IPS DF 6.9 (cell line): Measurements from ENCODE around the gene GIMAP8.

Experiments used
- DNase-seq: peaks from one replicate; pipeline ENCODE4 v3.0.0-alpha.2; 2013; ENCODE audit warnings: low read depth, low spot score
- H3K27ac ChIP-seq: one replicate; pipeline ENCODE4 v1.5.1; 2013; ENCODE audit warnings: low read length, control low read depth
- H3K27me3 ChIP-seq: 2 replicates; pipeline ENCODE4 v1.6.1; 2013; ENCODE audit warnings: mild to moderate bottlenecking, low read length; ENCODE audit not compliant: control insufficient read depth, insufficient read depth
- H3K36me3 ChIP-seq: 2 replicates; pipeline ENCODE4 v1.6.1; 2013; ENCODE audit warnings: low read length; ENCODE audit not compliant: control insufficient read depth, insufficient read depth
- H3K4me1 ChIP-seq: 2 replicates; pipeline ENCODE4 v1.6.1; 2013; ENCODE audit warnings: low read length; ENCODE audit not compliant: control insufficient read depth, insufficient read depth
- H3K4me3 ChIP-seq: 2 replicates; pipeline ENCODE4 v1.5.1; 2013; ENCODE audit warnings: mild to moderate bottlenecking, low read length
- H3K9me3 ChIP-seq: 2 replicates; pipeline ENCODE4 v1.6.1; 2013; ENCODE audit warnings: low read length, inconsistent platforms; ENCODE audit not compliant: control insufficient read depth, insufficient read depth
- WGBS: extraction: QIAGEN DNeasy Blood & Tissue Kit; methylation state at CpG from one replicate; pipeline ENCODE4 v1.1.7; 2013; ENCODE audit warnings: mixed read lengths, missing lambda C conversion rate; ENCODE audit not compliant: insufficient read length, insufficient coverage; 5-methylcytosine and 5-hydroxymethylcytosine counted together

GIMAP8 gene

DNA sequence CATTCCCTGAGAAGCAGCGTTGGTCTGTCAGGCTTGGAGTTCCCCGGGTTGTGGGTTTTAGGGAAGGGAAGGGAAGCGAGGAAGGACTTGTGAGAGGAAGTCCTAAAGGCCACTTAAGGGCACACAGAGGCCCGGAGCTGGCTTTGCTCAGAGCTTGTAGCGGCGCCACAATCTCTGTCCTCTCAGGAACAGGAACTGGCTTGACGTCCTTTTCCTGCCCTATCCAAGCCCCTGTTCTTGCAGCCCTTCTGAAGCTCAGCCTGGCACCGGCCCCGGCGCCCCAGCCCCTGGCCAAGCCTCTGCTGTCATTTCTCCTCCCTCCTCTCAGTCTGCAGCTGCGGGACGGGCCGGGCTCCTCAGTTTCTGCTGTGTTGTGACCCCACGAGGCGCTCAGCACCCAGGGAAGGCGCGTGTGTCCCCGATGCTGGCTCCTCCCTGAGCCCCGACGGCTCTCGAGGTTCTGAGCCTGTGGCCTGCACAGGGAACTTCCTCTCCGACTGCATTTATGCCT, at the start of gene GIMAP8:
Gene GIMAP8 (plus strand): TSS at position 140 of the 511 bp plus-strand sequence. CDS start 16,069 bp downstream, outside the sequence.
- no CpG with 5 or more reads among the region's 22 CpGs for WGBS
- Histone ChIP-seq H3K4me1 (no peaks in the 10 kb centered on the region), H3K27me3 (no peaks in the 10 kb centered on the region; the same call in 1 of the 2 replicates), H3K9me3 (no peaks in the 10 kb centered on the region), H3K36me3 (no peaks in the 10 kb centered on the region), H3K4me3 (no peak within 1 kb of the TSS), H3K27ac (no peak within 1 kb of the TSS)
- DNase-seq: no peak

DNA sequence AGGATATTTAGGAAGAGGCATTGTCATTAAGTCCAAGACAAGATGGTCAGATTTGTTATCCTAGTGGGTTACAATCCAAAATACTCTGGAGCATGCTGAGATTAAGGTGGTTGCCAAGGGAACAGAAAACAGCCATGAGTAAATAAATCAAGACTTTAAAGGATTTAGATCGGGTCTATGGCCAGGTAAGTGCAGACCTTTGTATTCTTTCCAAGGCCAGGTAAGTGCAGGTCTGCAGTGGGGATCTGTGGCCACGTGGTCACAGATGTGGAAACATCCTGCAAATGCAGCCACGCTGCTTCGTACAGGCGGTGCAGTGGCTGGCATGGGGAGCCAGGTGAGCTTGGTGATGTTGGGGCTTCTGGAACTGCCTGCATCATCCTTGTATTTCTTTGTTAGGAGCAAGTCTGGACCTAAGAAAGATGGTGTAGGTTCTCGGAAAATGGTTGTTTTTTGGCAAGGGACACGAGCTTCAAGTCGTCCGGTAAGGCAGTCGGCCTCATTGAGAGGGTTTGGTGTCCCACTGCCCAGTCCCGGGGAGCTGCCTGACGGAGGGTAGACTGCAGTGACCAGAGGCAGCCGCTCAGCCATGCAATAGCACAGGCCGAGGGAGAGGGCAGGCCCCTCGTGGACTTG, 49.5 kb upstream of the GIMAP8 start:
- Histone ChIP-seq H3K27ac (peak overlapping the region; percentile 98), H3K4me1 (peaks cover 28% of the 10 kb centered on the region), H3K9me3 (no peaks in the 10 kb centered on the region), H3K36me3 (peaks cover 17% of the 10 kb centered on the region), H3K4me3 (no peak overlapping the region), H3K27me3 (no peaks in the 10 kb centered on the region)
- DNase-seq: no peak
- WGBS: no CpG with 5 or more reads among the region's 15 CpGs

DNA sequence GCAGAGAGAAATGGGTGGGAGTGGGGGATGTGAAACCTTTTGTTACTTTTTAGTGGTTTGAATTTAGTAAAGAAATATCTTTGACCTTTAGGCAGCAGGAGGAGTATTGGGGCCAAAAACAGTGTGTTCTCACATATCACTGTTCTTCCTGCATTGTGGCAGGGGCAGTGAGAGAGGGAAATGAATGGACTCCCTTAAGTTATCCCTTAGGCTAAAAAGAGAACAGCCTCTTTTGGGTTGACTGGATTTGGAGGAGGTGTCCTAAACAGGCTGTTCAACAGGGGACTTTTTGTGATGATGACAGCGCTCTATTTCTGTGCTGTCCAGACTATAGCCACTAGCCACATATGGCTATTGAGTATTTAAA, 49.0 kb upstream of the GIMAP8 start:
- DNase-seq: no peak
- Histone ChIP-seq H3K9me3 (no peaks in the 10 kb centered on the region), H3K4me1 (peaks cover 31% of the 10 kb centered on the region), H3K27ac (peak overlapping the region; percentile 98), H3K36me3 (peaks cover 14% of the 10 kb centered on the region), H3K4me3 (no peak overlapping the region), H3K27me3 (no peaks in the 10 kb centered on the region)
- no CpG with 5 or more reads among the region's 1 CpG for WGBS

DNA sequence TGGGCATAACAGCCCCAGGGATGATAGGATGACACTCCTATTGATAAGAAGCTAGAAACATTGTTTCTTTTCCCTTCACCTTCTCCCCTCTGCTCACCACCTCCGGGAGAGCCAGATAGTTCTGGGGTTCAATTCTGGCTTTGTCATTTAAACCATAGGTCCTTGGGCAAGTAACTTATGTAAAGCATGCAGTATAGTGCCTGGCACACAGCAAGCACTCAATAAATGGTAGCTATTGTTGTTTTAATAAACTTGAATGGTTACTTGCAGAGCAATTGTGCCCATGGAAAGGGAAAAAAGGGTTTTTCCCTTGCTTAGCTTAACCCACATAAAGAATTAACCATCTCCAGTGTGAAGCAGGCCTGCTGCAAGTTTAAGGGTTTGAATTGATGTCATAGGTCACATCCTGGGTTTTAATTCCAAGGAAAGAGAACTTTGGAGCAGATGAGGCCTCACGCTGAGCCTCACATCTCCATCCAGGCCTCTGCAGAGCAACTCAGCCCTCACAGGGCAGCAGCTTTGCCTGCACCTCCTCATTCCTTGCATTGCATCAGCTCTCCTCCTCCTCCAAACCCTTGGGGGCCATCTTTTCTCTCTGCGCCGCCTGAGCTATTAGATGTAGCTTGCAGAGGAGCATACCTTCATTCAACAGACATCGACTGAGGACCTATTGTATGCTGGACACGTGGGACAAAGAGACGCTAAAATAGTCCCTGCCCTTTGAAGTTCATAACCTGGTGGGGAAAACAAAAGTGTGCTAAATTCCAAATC, 48.4 kb upstream of the GIMAP8 start:
- H3K27me3 ChIP-seq: no peaks in the 10 kb centered on the region
- H3K27ac ChIP-seq: peak overlapping the region; percentile 99
- H3K4me1 ChIP-seq: peaks cover 36% of the 10 kb centered on the region
- no peak for DNase-seq
- no peak overlapping the region for H3K4me3 ChIP-seq
- no peaks in the 10 kb centered on the region for H3K9me3 ChIP-seq
- peaks cover 9% of the 10 kb centered on the region for H3K36me3 ChIP-seq
- no CpG with 5 or more reads among the region's 7 CpGs for WGBS

DNA sequence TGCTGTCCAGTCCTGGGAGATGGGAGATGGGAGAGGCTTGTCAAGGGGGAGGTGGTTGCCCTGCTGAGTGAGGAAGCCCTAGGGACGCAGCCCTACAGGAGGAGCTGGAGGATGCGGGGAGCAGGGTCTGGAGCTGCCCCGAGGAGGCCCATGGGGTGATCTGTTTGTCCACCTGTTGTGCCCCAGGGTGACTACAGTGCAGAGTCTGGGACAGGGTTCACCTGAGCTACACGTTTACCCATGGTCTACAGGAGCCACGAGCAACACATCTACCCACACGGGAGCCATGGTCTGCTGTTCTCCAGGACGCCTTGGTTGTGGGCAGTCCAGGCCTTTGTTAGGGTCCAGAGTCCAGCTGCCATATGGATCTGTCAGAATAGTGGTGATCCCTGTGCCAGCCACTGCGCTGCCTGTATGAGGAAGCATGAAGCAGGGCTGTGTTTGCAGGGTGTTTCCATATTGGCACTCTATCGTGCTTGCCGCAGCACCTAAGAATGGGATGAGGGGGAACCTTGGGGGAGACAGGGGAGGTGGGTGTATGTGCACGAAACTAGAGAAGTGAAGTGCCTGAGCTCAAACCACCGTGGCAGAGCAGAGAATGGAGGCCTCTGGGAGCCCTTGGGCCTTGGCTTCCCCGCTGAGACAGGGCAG, 47.6 kb upstream of the GIMAP8 start:
- no peak for DNase-seq
- Histone ChIP-seq H3K27me3 (no peaks in the 10 kb centered on the region), H3K36me3 (peaks cover 5% of the 10 kb centered on the region), H3K4me1 (peaks cover 36% of the 10 kb centered on the region), H3K4me3 (no peak overlapping the region), H3K27ac (peak overlapping the region; percentile 99), H3K9me3 (no peaks in the 10 kb centered on the region)
- WGBS: no CpG with 5 or more reads among the region's 13 CpGs

DNA sequence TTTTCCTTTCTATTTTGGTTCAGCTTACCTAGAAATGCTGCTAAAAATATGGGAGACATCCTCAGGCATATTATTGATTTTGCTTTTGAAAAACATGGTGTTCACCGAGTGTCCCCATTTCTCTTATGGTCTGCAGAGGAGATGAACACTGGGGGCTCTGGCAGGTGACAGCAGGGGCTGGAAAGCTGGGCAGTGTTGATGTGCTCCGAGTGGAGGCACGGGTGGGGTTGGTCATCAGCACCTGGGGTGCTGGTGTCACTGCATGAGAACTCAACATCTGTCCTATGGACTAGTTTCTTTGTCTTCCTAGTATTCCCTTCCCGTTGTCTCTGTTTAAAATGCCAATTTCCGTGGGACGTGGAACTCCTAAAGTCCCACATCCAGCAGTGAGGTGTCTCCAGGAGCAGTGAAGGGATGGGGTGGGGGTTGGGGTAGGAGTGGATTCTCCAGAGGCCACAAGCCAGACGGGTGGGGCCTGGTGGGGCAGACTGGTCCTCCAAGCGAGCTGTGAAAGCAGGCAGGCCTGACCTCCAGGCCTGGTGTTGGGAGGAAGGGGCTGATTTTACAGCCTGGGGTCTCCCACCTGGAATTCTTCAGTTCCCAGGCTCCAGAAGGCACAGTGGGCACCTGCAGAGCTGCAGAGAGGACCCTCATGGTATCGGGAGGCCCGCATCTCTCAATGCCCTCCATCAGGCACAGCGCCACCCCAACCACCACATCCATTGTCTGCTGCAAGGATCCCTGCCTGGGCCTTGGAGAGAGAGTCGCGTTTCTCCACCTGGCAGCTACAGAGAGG, 46.9 kb upstream of the GIMAP8 start:
- Histone ChIP-seq H3K27me3 (no peaks in the 10 kb centered on the region), H3K4me3 (no peak overlapping the region), H3K4me1 (peaks cover 36% of the 10 kb centered on the region), H3K9me3 (no peaks in the 10 kb centered on the region), H3K27ac (peak overlapping the region; percentile 99), H3K36me3 (peaks cover 9% of the 10 kb centered on the region)
- DNase-seq: no peak
- no CpG with 5 or more reads among the region's 13 CpGs for WGBS

DNA sequence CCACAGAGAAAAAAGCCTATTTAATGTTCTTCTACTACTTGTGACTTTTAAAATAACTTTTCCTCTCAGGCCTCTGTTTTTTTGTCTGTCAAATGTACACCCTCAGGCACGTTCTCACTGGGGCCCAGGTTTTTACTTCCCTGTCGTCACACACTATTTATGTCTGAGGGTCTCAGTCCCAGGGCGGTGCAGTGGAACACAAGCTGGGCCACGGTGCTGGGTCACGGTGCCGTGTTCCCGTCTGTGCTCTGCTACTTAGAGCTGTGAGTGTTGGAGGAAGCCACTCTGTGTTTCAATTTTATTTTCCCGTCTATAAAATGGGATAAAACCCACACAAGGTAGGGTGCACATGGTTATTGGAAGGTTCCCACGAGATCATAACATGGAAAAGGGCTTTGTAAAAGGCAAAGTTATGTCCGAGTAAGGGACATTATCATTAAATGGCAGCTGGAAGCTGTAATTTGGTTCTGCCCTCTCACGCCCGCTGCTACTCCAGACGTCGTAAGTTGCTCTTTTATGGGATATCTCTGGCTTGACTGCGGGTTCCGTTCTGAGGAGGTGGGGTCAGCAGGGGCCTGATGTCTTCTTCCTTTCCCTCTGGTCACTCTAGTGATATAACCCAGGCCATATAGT, 46.1 kb upstream of the GIMAP8 start:
- Histone ChIP-seq H3K9me3 (no peaks in the 10 kb centered on the region), H3K36me3 (peaks cover 9% of the 10 kb centered on the region), H3K4me3 (peak overlapping the region; percentile 56; the same call in 1 of the 2 replicates), H3K27me3 (no peaks in the 10 kb centered on the region), H3K4me1 (peaks cover 36% of the 10 kb centered on the region), H3K27ac (no peak overlapping the region)
- WGBS: no CpG with 5 or more reads among the region's 16 CpGs
- no peak for DNase-seq

DNA sequence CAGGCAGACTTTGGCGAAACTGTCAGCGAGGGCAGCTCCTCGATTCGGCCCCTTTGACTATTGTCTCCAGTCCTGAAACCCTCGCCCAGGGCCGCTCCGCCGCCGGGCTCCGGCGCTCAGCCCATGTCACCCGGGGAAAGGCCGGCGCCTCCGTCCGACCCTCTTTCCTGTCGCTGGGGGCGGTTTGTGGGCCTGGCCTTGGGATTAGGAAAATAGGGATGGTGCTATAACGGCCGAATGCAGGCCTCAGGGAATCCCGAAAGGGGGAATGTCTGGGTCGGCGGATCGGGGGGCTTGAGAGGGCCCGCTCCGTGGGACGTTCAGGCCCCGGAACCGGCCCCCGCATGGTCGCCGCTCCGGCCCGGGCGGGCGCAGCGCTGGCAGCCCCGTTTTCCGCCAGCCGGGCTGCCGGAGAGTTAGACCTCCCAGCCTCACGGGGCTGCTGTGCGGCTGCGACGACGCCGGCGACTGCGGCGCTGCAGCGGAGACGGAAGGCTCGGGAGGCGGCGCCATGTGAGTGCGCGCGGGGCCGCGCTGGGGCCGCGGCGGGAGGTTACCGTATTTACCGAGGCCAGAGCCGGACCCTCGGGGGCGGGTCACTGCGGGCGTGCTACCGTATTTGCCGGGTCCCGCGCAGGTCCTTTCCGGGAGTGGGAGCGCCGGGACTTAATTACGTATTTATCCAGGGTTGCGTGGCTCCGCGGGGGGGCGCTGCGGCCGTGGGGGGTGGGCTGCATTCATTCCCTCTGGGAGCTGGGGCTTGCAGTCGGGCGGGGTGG, 45.4 kb upstream of the GIMAP8 start:
- H3K36me3 ChIP-seq: peaks cover 9% of the 10 kb centered on the region
- no CpG with 5 or more reads among the region's 86 CpGs for WGBS
- H3K4me1 ChIP-seq: peaks cover 32% of the 10 kb centered on the region

DNA sequence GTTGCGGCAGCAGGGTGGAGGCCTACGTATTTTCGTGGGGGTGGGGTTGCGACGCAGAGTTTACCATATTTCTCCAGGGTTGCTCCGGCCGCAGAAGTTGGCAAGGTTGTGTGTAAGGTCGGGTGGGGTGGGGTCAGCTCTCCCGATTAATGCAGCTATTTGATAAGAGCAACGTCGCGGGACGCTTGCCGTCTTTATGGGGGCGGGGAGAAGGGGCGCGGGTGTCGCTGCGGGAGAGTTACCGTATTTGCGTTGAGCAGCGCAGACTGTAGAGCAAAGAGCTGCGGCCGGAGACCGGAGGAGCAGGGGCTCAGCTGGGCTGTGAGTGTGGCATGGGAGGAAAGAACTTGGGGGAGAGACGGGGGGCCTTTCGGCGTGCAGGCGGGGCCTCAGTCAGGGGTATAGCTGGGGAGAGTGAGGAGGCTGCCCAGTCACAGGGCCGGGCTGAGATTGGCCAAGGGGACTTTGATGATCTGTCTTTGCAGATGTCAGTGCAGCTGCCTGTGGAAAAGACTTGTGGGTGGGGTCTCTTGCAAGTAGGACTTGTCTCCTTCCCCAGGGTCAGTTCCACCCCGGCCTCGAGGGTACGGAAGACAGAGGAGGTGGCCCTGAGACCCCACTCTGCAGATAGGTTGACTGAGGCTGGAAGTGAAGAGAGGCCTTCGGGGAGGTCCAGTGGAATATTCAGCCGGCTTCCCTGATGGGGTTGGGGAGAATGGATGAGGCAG, 44.7 kb upstream of the GIMAP8 start:
- Histone ChIP-seq H3K4me3 (peak overlapping the region; percentile 56; the same call in 1 of the 2 replicates), H3K4me1 (peaks cover 29% of the 10 kb centered on the region), H3K9me3 (no peaks in the 10 kb centered on the region), H3K36me3 (peaks cover 9% of the 10 kb centered on the region), H3K27ac (no peak overlapping the region), H3K27me3 (no peaks in the 10 kb centered on the region)
- DNase-seq: no peak
- WGBS: no CpG with 5 or more reads among the region's 35 CpGs

More for the DNA sequence above, 45.4 kb upstream of the GIMAP8 start:
- DNase-seq: no peak
- H3K27ac ChIP-seq: no peak overlapping the region
- no peaks in the 10 kb centered on the region for H3K27me3 ChIP-seq
- H3K9me3 ChIP-seq: no peaks in the 10 kb centered on the region
- H3K4me3 ChIP-seq: peak overlapping the region; percentile 56; the same call in 1 of the 2 replicates
